Caco-2 (cell line): ENCODE measurements around the gene SLC16A12. TPM values are rescaled to one million over a fixed set of nuclear protein-coding genes. Genes with fewer than 3 reads are reported as not detected.
A peak's percentile ranks its signal among the peaks of the same experiment; 100 is the strongest.

Experiments
- BruUV-seq: library from RNA; stranded (reverse); fragments of 400-500 nt; replicated peaks from 2 replicates; lab custom pipeline; 2021; lab: Mats Ljungman, UMichigan
- CTCF ChIA-PET: fragments of 300-600 bp; sonication (Branson Sonifier 250); formaldehyde crosslinking; loops from one replicate; lab custom pipeline; 2022; ENCODE audit warnings: antibody characterized with exemption; lab: Charles Lee
- POLR2A ChIA-PET: fragments of 300-600 bp; sonication (Branson Sonifier 250); formaldehyde crosslinking; loops from one replicate; lab custom pipeline; 2022; ENCODE audit warnings: antibody characterized with exemption; lab: Charles Lee
- DNase-seq, 2 experiments: peaks; one replicate each; pipeline versions ENCODE4 v3.0.0 to v3.0.0-alpha.2; 2020 to 2022
- H3K27me3 ChIP-seq: replicated peaks from 2 replicates; pipeline ENCODE4 v1.6.0; 2011; ENCODE audit warnings: low read length; ENCODE audit not compliant: control insufficient read depth, insufficient read depth
- H3K36me3 ChIP-seq: 2 replicates; pipeline ENCODE4 v1.5.1; 2011; ENCODE audit warnings: low read length; ENCODE audit not compliant: control insufficient read depth, insufficient read depth
- H3K4me1 ChIP-seq: fragments of 250-450 bp; sonication (Bioruptor Pico); 2 replicates; pipeline ENCODE4 v1.5.1; 2020; ENCODE audit warnings: mild to moderate bottlenecking
- H3K4me3 ChIP-seq: 2 replicates; pipeline ENCODE4 v1.5.1; 2011; ENCODE audit warnings: low read depth, mild to moderate bottlenecking, control low read depth, low read length
- H3K9me3 ChIP-seq: fragments of 250-450 bp; sonication (Bioruptor Pico); 2 replicates; pipeline ENCODE4 v1.5.1; 2020; ENCODE audit warnings: mild to moderate bottlenecking, moderate library complexity
- H3K27ac Mint-ChIP-seq: one replicate; pipeline ENCODE4 v1.8.0; 2022; ENCODE audit warnings: mixed read lengths; ENCODE audit not compliant: unreplicated experiment
- H3K27me3 Mint-ChIP-seq: one replicate; pipeline ENCODE4 v1.8.0; 2022; ENCODE audit warnings: mixed read lengths; ENCODE audit not compliant: insufficient read depth, unreplicated experiment
- H3K36me3 Mint-ChIP-seq: one replicate; pipeline ENCODE4 v1.8.0; 2022; ENCODE audit warnings: mild to moderate bottlenecking, mixed read lengths; ENCODE audit not compliant: insufficient read depth, unreplicated experiment
- H3K4me1 Mint-ChIP-seq: one replicate; pipeline ENCODE4 v1.8.0; 2022; ENCODE audit warnings: low read depth, mixed read lengths; ENCODE audit not compliant: unreplicated experiment
- H3K4me3 Mint-ChIP-seq: one replicate; pipeline ENCODE4 v1.8.0; 2022; ENCODE audit warnings: mild to moderate bottlenecking, moderate library complexity, mixed read lengths; ENCODE audit not compliant: unreplicated experiment
- H3K9me3 Mint-ChIP-seq: one replicate; pipeline ENCODE4 v1.8.0; 2022; ENCODE audit warnings: mixed read lengths; ENCODE audit not compliant: unreplicated experiment
- CTCF ChIP-seq, 2 experiments: fragments of 200-600 bp in 1 of 2; IDR thresholded peaks; 1 replicate in 1 of 2; 2 replicates in 1 of 2; pipeline versions ENCODE4 v1.5.1 to v1.8.0; 2011 to 2022; ENCODE audit warnings: antibody characterized with exemption in 1 of 2, control low read depth in 1 of 2, inconsistent platforms in 1 of 2, low read depth in 1 of 2, low read length in 1 of 2, mild to moderate bottlenecking in 1 of 2, moderate library complexity in 1 of 2; ENCODE audit not compliant: insufficient read depth in 1 of 2, severe bottlenecking in 1 of 2, unreplicated experiment in 1 of 2
- intact Hi-C: fragments of 100-400 bp; cut with micrococcal nuclease; formaldehyde crosslinking; loops from one replicate; pipeline ENCODE4 v1.10.0; 2022; ENCODE audit not compliant: unreplicated experiment
- total RNA-seq: library from RNA; stranded (reverse); gene quantifications from 2 replicates; pipeline ENCODE4 v1.2.3, GENCODE V29; 2022

SLC16A12 gene
- total RNA-seq, 1 experiment from 2014 or later = not detected

- no peaks in the 10 kb centered on the region for H3K36me3 ChIP-seq
- CTCF ChIA-PET = interaction anchor here (0.6 kb wide), 1 partner anchor 178 kb away, joined by 4 read pairs; no protein-coding TSS in a partner anchor
- H3K27me3 ChIP-seq = no peaks in the 10 kb centered on the region
- TF ChIP-seq CTCF (IDR thresholded peaks at IDR 0.05; ENCODE audit: insufficient read depth in 1 of 2, low read depth in 1 of 2, low read length in 1 of 2, severe bottlenecking in 1 of 2, unreplicated experiment in 1 of 2) = no peak
- Mint-ChIP-seq H3K9me3 (no peaks in the 10 kb centered on the region), H3K27ac (no peak overlapping the region), H3K4me3 (no peak overlapping the region), H3K36me3 (no peaks in the 10 kb centered on the region), H3K4me1 (peaks cover 8% of the 10 kb centered on the region), H3K27me3 (peaks cover 3% of the 10 kb centered on the region)
- H3K9me3 ChIP-seq = no peaks in the 10 kb centered on the region
- no peak for DNase-seq
- POLR2A ChIA-PET = interaction anchor here (0.6 kb wide), 1 partner anchor 1703 kb away, joined by 3 read pairs; no protein-coding TSS in a partner anchor
- no TSS peak for BruUV-seq
- H3K4me1 ChIP-seq = peaks cover 5% of the 10 kb centered on the region; the same call in 1 of the 2 replicates
- H3K4me3 ChIP-seq = no peak overlapping the region
- intact Hi-C loops = loop anchor here (10.0 kb wide), 1 partner anchor 272 kb away; no protein-coding TSS in a partner anchor
Measured at GRCh38 chr10:89566095-89566950, 30.9 kb upstream of the SLC16A12 start.

GRCh38 chr10:89565180-89565579 is 29.8 kb upstream of the SLC16A12 start:
- H3K4me1 ChIP-seq = peaks cover 5% of the 10 kb centered on the region; the same call in 1 of the 2 replicates
- Mint-ChIP-seq H3K9me3 (no peaks in the 10 kb centered on the region), H3K27ac (no peak overlapping the region), H3K36me3 (no peaks in the 10 kb centered on the region), H3K4me1 (peaks cover 8% of the 10 kb centered on the region), H3K27me3 (peaks cover 3% of the 10 kb centered on the region), H3K4me3 (no peak overlapping the region)
- no peak for DNase-seq
- no peaks in the 10 kb centered on the region for H3K36me3 ChIP-seq
- H3K9me3 ChIP-seq = no peaks in the 10 kb centered on the region
- ChIA-PET CTCF (no interaction called here), POLR2A (no interaction called here)
- no TSS peak for BruUV-seq
- intact Hi-C loops = loop anchor here (10.0 kb wide), 1 partner anchor 270 kb away; no protein-coding TSS in a partner anchor
- H3K27me3 ChIP-seq = no peaks in the 10 kb centered on the region
- TF ChIP-seq CTCF (IDR thresholded peaks at IDR 0.05; ENCODE audit: insufficient read depth in 1 of 2, low read depth in 1 of 2, low read length in 1 of 2, severe bottlenecking in 1 of 2, unreplicated experiment in 1 of 2) = no peak
- H3K4me3 ChIP-seq = no peak overlapping the region

GRCh38 chr10:89563861-89564478 is 28.6 kb upstream of the SLC16A12 start:
- ChIA-PET CTCF (no interaction called here), POLR2A (no interaction called here)
- peak; percentile 66 for TF ChIP-seq CTCF (IDR thresholded peaks at IDR 0.05; ENCODE audit: insufficient read depth in 1 of 2, low read depth in 1 of 2, low read length in 1 of 2, severe bottlenecking in 1 of 2, unreplicated experiment in 1 of 2)
- Histone ChIP-seq H3K27me3 (no peaks in the 10 kb centered on the region), H3K36me3 (no peaks in the 10 kb centered on the region), H3K4me1 (peaks cover 5% of the 10 kb centered on the region; the same call in 1 of the 2 replicates), H3K4me3 (no peak overlapping the region), H3K9me3 (no peaks in the 10 kb centered on the region)
- BruUV-seq = no TSS peak
- Mint-ChIP-seq H3K27ac (no peak overlapping the region), H3K36me3 (no peaks in the 10 kb centered on the region), H3K27me3 (peaks cover 3% of the 10 kb centered on the region), H3K4me1 (peaks cover 8% of the 10 kb centered on the region), H3K4me3 (no peak overlapping the region), H3K9me3 (no peaks in the 10 kb centered on the region)
- intact Hi-C loops = loop anchor here (1.0 to 10.0 kb wide), 4 partner anchors 98 to 347 kb away; no protein-coding TSS in a partner anchor
- peak in 1 of 2 experiments; percentile 43 for DNase-seq
